IMR-90 (cell line): ENCODE data around the gene BRME1. TPM values are rescaled to one million over a fixed set of nuclear protein-coding genes. Genes with fewer than 3 reads are reported as not detected.
A peak's percentile ranks its signal among the peaks of the same experiment; 100 is the strongest.

ENCODE experiments used
- ELK1 ChIP-seq: fragments of 150-350 bp; IDR thresholded peaks from 2 replicates; pipeline ENCODE4 v1.6.1; 2016; ENCODE audit warnings: low read depth, mild to moderate bottlenecking, low read length, moderate library complexity, borderline replicate concordance
- FOS ChIP-seq: fragments of 150-350 bp; IDR thresholded peaks from 2 replicates; pipeline ENCODE4 v1.6.1; 2016; ENCODE audit warnings: low read depth, low read length
- POLR2A ChIP-seq: IDR thresholded peaks from 2 replicates; pipeline ENCODE4 v1.6.1; 2012; ENCODE audit warnings: mild to moderate bottlenecking, low read depth, low read length
- RFX5 ChIP-seq: IDR thresholded peaks from 2 replicates; pipeline ENCODE4 v1.8.0; 2012; ENCODE audit warnings: low read depth, mild to moderate bottlenecking, low read length, moderate library complexity
- polyA plus RNA-seq, 3 experiments: library from polyadenylated mRNA; depleted of rRNA; stranded (reverse); fragments of >200 nt; gene quantifications; 2 replicates each; pipeline ENCODE4 v1.2.3, GENCODE V29; 2012; ENCODE audit warnings: low replicate concordance in 1 of 3
- total RNA-seq: library from RNA; depleted of rRNA; stranded (reverse); fragments of >200 nt; gene quantifications from 2 replicates; pipeline ENCODE4 v1.2.3, GENCODE V29; 2012

BRME1 gene
- total and polyA plus RNA-seq, 2 of the 4 experiments (the other 2 are of a cell fraction), result 0.18 to 0.38 TPM

GRCh38 chr19:13835791-13836723 is 69.9 kb downstream of the BRME1 start (continued):
- TF ChIP-seq ELK1, result no peak
- no peak for TF ChIP-seq RFX5
- TF ChIP-seq FOS, result no peak
- TF ChIP-seq POLR2A, result peak; percentile 60
